Stomach (tissue), 9 donors: Measurements from ENCODE around the gene B4GALT7. TPM values are rescaled to one million over a fixed set of nuclear protein-coding genes. Genes with fewer than 3 reads are reported as not detected.
"Not testable (repeated sequence)": the region's sequence is repeated elsewhere in the genome, so short reads cannot be mapped to it uniquely, and the experiment has no call there.

Source experiments
- DNase-seq, 2 donors: peaks; one replicate each; pipeline versions ENCODE4 v3.0.0 to v3.0.0-alpha.2; 2013 to 2019
- H3K27ac ChIP-seq, 5 donors: fragments of 200-600 bp in 4 of 5; sonication (generic) in 4 of 5; one replicate each; pipeline ENCODE4 v1.5.1; 2013 to 2019; ENCODE audit warnings: mild to moderate bottlenecking in 1 of 5, moderate library complexity in 1 of 5
- H3K27me3 ChIP-seq, 3 donors: fragments of 200-600 bp; sonication (generic); one replicate each; pipeline ENCODE4 v1.5.1; 2017 to 2019; ENCODE audit warnings: mixed run types in 1 of 3
- H3K36me3 ChIP-seq, 4 donors: fragments of 200-600 bp; sonication (generic); 1 replicate in 3 of 4; 2 replicates in 1 of 4; pipeline ENCODE4 v1.5.1; 2016 to 2019
- H3K4me1 ChIP-seq, 4 donors: fragments of 200-600 bp; sonication (generic); one replicate each; pipeline ENCODE4 v1.5.1; 2016 to 2019
- H3K4me3 ChIP-seq, 4 donors: fragments of 200-600 bp; sonication (generic) in 3 of 4; one replicate each; pipeline ENCODE4 v1.5.1; 2016 to 2019; ENCODE audit warnings: mild to moderate bottlenecking in 1 of 4
- H3K9me3 ChIP-seq, 4 donors: fragments of 200-600 bp; sonication (generic); one replicate each; pipeline ENCODE4 v1.5.1; 2016 to 2019
- WGBS, 5 donors: extraction: QIAGEN DNeasy Blood & Tissue Kit in 3 of 5; methylation state at CpG; one replicate each; pipeline versions ENCODE4 v1.1.5 to v1.1.7; 2013 to 2018; 5-methylcytosine and 5-hydroxymethylcytosine counted together
- intact Hi-C: fragments of 100-400 bp; cut with DNase I; formaldehyde crosslinking; loops from one replicate; pipeline ENCODE4 v1.15.1; 2023; ENCODE audit warnings: low total_unique reads
- polyA plus RNA-seq, 3 donors: library from polyadenylated mRNA; stranded (reverse); fragments of 200-250 nt; gene quantifications; one replicate each; pipeline ENCODE4 v1.2.3, GENCODE V29; 2013
- total RNA-seq, 5 donors: library from RNA; depleted of rRNA; stranded (reverse); fragments of >200 nt; gene quantifications; one replicate each; pipeline versions ENCODE4 v1.1.0 to v1.2.3, GENCODE V29; 2014 to 2016
- donor health status: healthy with polysubstance abuse.
- donor health status: Bipolar disorder and iron deficiency.
- donor health status: healthy.

The B4GALT7 gene
- total and polyA plus RNA-seq, 8 donors: 3.5 to 29.0 (median 15.6) TPM

- not testable (repeated sequence) for DNase-seq
Measured at GRCh38 chr5:177657846-177658245, 57.9 kb downstream of the B4GALT7 start.

DNA sequence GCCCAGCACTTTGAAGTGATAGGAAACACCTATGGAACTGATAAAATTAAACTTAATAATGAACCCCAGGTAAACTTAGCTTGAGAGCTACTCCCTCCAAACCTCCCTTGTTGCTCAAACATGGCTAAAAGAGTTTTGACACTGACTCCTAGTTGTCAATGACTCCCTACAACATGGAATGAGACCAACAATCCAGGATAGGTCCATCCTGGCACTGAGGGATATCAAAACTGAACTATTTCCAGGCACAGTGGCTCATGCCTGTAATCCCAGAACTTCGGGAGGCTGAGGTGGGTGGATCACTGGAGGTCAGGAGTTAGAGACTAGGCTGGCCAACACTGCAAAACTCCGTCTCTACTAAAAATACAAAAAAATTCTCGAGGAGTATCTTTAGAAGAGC is 58.6 kb downstream of the B4GALT7 start:
- H3K4me3 ChIP-seq, H3K36me3 ChIP-seq, H3K27me3 ChIP-seq, H3K4me1 ChIP-seq, intact Hi-C loops, H3K9me3 ChIP-seq, DNase-seq, H3K27ac ChIP-seq: not testable (repeated sequence)
- 59 to 95% (median 90%) methylated on average over 3 of the region's 3 CpGs for WGBS, 5 donors

More at GRCh38 chr5:177657846-177658245, 57.9 kb downstream of the B4GALT7 start:
- H3K27ac ChIP-seq, H3K9me3 ChIP-seq, H3K4me3 ChIP-seq, intact Hi-C loops, H3K4me1 ChIP-seq, H3K27me3 ChIP-seq, H3K36me3 ChIP-seq: not testable (repeated sequence)
- 13 to 40% (median 30%) methylated on average over 1 to 2 of the region's 2 CpGs for WGBS, 5 donors

Other genes with a start within 250 kb of the B4GALT7 start
- 100 to 1,000 TPM in 3 of 5 donors, 10 to 100 TPM in 2; 73.5 to 621 (median 187) TPM for gene LMAN2, start 248.5 kb upstream of the B4GALT7 start, total RNA-seq
- 100 to 1,000 TPM in 1 of 3 donors, 10 to 100 TPM in 2; 92.9 to 135 (median 98.0) TPM for gene LMAN2, start 248.5 kb upstream of the B4GALT7 start, polyA plus RNA-seq
- 100 to 1,000 TPM in 1 of 5 donors, 10 to 100 TPM in 1, 1 to 10 TPM in 2, not detected in 1; 4.2 to 100 (median 12.5) TPM for gene RGS14, start 242.2 kb upstream of the B4GALT7 start, total RNA-seq
- 10 to 100 TPM; 19.0 to 34.3 (median 26.9) TPM for gene RGS14, start 242.2 kb upstream of the B4GALT7 start, polyA plus RNA-seq
- gene SLC34A1, start 215.7 kb upstream of the B4GALT7 start, total RNA-seq: not detected
- gene SLC34A1, start 215.7 kb upstream of the B4GALT7 start, polyA plus RNA-seq: under 1 TPM in 1 of 3 donors, not detected in 2; 0.10 TPM
- gene PFN3, start 199.5 kb upstream of the B4GALT7 start, total RNA-seq: not detected
- gene PFN3, start 199.5 kb upstream of the B4GALT7 start, polyA plus RNA-seq: not detected
- 10 to 100 TPM in 2 of 5 donors, not detected in 3; 52.4 to 68.3 TPM for gene F12, start 190.6 kb upstream of the B4GALT7 start, total RNA-seq
- 10 to 100 TPM in 1 of 3 donors, under 1 TPM in 1, not detected in 1; 0.50 to 13.6 TPM for gene F12, start 190.6 kb upstream of the B4GALT7 start, polyA plus RNA-seq
- gene GRK6, start 173.5 kb upstream of the B4GALT7 start, total RNA-seq: 10 to 100 TPM in 4 of 5 donors, 1 to 10 TPM in 1; 1.8 to 91.2 (median 19.1) TPM
- 10 to 100 TPM; 14.6 to 20.2 (median 16.2) TPM for gene GRK6, start 173.5 kb upstream of the B4GALT7 start, polyA plus RNA-seq
- gene PRR7, start 153.3 kb upstream of the B4GALT7 start, total RNA-seq: under 1 TPM in 1 of 5 donors, not detected in 4; 0.73 TPM
- 1 to 10 TPM in 2 of 3 donors, under 1 TPM in 1; 0.61 to 3.7 (median 1.5) TPM for gene PRR7, start 153.3 kb upstream of the B4GALT7 start, polyA plus RNA-seq
- gene DBN1, start 126.5 kb upstream of the B4GALT7 start, total RNA-seq: 10 to 100 TPM; 15.2 to 78.1 (median 53.3) TPM
- 10 to 100 TPM; 14.7 to 31.3 (median 22.7) TPM for gene DBN1, start 126.5 kb upstream of the B4GALT7 start, polyA plus RNA-seq
- gene PDLIM7, start 102.5 kb upstream of the B4GALT7 start, total RNA-seq: 100 to 1,000 TPM in 2 of 5 donors, 10 to 100 TPM in 3; 14.6 to 126 (median 97.0) TPM
- gene PDLIM7, start 102.5 kb upstream of the B4GALT7 start, polyA plus RNA-seq: 100 to 1,000 TPM in 1 of 3 donors, 10 to 100 TPM in 2; 43.5 to 142 (median 76.6) TPM
- 10 to 100 TPM in 1 of 5 donors, 1 to 10 TPM in 2, under 1 TPM in 1, not detected in 1; 0.43 to 31.2 (median 3.9) TPM for gene DOK3, start 90.3 kb upstream of the B4GALT7 start, total RNA-seq
- gene DOK3, start 90.3 kb upstream of the B4GALT7 start, polyA plus RNA-seq: 1 to 10 TPM; 2.4 to 6.0 (median 4.9) TPM
- gene DDX41, start 83.2 kb upstream of the B4GALT7 start, total RNA-seq: 100 to 1,000 TPM in 3 of 5 donors, 10 to 100 TPM in 2; 54.9 to 263 (median 128) TPM
- 10 to 100 TPM; 65.3 to 72.9 (median 71.0) TPM for gene DDX41, start 83.2 kb upstream of the B4GALT7 start, polyA plus RNA-seq
- 100 to 1,000 TPM in 3 of 5 donors, 10 to 100 TPM in 2; 40.4 to 316 (median 143) TPM for gene FAM193B, start 45.6 kb upstream of the B4GALT7 start, total RNA-seq
- 100 to 1,000 TPM; 106 to 140 (median 136) TPM for gene FAM193B, start 45.6 kb upstream of the B4GALT7 start, polyA plus RNA-seq
- gene TMED9, start 7.9 kb upstream of the B4GALT7 start, total RNA-seq: 100 to 1,000 TPM in 1 of 5 donors, 10 to 100 TPM in 3, 1 to 10 TPM in 1; 9.3 to 107 (median 85.3) TPM
- gene TMED9, start 7.9 kb upstream of the B4GALT7 start, polyA plus RNA-seq: 100 to 1,000 TPM in 1 of 3 donors, 10 to 100 TPM in 2; 39.9 to 115 (median 99.8) TPM
- gene FAM153A, start 182.8 kb downstream of the B4GALT7 start, total RNA-seq: 1 to 10 TPM in 2 of 5 donors, not detected in 3; 1.8 to 2.2 TPM
- gene FAM153A, start 182.8 kb downstream of the B4GALT7 start, polyA plus RNA-seq: 10 to 100 TPM in 1 of 3 donors, under 1 TPM in 2; 0.12 to 11.2 (median 0.15) TPM